ENCODE measurements around the gene ENDOV.

ENDOV gene

DNA sequence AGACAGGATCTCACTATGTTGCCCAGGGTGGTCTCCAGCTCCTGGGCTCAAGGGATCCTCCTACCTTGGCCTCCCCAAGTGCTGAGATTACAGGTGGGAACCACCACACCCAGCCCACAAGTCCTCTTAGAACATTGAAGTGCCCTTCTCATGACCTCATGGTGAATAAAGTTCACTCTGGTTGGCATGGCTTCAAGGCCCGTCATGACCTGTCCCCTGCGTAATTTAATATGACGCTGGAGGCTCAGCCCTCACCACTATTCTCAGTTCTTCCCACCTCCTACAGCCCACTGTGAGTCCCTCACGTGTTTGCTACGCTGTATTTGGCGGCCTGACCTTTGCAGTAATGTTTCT, 1.9 kb downstream of the ENDOV start:
- DNase-seq: no peak

DNA sequence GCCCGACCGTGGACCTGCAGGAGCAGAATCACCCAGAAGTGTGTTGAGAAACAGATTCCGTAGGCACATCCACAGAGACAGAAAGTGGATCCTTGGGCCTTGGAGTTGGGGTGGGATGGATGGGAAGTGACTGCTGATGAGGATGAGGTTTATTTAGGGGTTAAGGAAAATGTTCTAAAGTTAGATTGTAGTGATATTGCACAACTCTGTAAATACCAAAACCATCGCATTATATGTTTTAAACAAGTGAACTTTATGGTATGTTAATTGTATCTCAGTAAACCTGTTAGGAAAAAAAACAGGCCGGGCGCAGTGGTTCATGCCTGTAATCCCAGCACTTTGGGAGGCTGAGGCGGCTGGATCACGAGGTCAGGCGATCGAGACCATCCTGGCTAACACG, 3.6 kb downstream of the ENDOV start:
- no peak for DNase-seq

DNA sequence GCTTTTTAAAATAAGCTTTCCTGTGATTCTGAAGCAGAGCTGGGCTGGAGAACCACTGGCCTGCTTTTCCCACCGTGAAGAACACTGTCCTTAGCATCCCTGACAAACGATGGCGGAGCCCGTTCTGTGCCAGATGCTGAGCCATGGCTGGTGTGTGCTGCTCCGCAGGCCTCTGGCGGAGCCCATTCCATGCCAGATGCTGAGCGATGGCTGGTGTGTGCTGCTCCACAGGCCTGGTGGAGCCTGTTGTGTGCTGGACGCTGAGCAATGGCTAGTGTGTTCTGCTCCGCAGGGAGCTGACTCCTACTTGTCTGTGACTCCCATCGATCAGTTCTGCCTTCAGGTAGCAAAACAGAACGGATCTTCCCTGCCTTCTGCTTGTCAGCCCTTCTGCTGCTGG, 4.3 kb downstream of the ENDOV start:
- no peak for DNase-seq

DNA sequence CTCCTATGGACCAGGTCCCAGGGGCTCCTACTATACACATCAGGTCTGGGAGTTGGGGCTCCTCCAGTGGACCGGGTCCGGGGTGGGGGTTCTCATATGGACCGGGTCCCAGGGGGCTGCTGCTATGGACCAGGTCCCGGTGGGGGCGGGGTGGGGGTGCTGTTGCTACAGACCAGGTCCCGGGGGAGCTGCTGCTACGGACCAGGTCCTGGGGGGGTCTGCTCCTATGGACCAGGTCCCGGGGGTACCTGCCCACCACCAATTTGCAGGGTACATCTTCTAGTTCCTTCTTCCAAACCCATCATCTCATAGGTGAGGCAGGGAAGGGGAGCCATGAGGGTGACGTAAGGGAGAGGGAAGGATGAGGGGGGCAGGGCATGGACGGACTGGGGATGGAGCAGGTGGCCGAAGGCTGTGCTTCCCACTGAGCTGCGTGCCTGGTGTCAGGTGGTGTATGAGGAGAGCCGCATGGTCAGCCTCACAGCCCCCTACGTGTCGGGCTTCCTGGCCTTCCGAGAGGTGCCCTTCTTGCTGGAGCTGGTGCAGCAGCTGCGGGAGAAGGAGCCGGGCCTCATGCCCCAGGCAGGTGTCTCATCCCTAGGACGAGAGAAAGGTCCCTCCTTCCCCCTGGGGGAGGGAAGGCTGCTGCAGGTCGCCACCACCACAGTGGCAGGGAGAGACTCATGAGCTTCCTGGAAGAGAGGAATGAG, 6.6 kb downstream of the ENDOV start:
- DNase-seq: no peak

DNA sequence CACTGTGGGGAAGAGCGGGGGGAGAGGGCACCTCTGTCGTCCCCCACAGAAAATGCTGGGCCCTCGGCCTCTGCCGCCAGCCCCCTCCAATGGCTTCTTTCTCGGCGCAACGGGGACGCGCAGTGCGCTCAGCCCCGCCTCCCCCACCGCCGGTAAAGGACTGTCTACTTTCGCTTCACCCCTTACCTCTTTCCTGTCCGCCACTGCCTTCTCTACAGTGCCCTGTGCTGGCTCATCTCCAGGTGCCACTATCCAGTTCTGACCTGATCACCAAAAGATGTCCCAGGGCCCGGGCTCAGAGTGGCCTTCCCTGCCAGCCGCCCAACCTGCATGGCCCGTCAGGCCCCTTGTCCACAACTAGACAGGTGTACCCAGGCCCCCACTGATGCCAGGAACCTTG, 7.3 kb downstream of the ENDOV start:
- no peak for DNase-seq

DNA sequence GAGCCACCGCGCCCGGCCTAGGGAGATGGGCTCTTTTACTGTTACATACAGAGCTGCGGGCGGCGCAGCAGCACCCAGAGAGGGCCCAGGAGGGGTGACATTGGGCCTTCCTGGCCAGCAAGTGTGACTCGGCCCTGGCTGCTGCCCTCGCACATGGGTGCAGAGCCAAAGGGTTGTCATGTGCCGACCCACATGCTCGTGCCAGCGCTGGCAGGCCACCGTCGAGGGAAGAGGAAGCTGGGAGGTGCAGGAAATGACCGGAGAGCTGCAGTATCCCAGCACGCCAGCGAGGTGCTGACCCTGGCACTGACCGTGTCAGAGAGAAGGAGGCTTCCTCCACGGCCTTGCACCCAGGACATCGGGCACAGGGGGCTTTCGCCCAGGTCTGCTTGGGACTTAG, 8.0 kb downstream of the ENDOV start:
- DNase-seq: no peak

DNA sequence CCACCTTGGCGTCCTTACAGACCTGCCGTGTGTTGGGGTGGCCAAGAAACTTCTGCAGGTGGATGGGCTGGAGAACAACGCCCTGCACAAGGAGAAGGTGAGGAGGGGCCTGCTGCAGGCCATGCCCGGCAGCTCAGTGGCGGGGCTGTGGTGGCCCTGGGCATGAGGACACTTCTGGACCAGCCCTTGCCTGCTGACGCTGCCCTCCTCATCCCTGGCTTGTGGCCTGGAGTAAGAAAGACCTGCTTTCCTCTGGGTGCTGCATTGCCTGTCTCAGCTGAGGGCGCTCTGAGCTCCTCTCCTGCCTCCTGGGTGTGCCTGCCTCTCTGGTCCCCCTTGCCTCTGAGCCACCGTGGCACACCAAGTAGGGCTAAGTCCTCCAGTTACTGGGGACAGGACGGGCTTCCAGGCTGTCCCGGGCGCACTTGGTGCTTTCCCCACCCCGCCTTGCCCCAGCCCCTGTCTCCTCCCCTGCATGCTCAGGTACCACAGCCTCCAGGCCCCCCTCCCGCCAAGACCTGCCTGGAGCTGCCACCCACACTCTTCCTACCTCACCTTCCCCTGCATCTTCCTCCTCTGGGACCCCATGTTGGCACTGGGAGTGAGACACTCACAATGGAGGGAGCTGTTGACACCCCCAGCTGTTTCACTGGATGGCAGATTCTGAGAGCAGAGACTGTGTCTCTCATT, 8.7 kb downstream of the ENDOV start:
- DNase-seq: no peak

DNA sequence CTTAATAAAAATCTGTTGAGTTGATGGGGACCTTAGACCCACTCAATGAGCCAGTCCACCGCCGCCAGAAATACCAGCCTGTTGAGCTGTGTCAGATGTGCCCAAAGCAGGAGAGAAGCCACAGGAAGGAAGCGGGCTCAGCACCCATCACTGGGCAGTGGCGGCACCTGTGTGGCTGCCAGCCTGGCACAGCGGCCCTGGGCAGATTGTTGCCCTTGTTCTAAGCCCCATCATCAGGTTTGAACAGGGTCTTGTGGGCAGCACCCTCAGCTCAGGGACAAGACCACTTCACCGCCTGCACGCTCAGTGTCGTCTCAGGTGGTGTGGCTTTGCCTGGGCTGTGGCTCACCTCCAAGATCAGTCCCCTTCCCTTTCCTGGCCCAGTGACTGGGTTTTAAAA, 9.3 kb downstream of the ENDOV start:
- no peak for DNase-seq

DNA sequence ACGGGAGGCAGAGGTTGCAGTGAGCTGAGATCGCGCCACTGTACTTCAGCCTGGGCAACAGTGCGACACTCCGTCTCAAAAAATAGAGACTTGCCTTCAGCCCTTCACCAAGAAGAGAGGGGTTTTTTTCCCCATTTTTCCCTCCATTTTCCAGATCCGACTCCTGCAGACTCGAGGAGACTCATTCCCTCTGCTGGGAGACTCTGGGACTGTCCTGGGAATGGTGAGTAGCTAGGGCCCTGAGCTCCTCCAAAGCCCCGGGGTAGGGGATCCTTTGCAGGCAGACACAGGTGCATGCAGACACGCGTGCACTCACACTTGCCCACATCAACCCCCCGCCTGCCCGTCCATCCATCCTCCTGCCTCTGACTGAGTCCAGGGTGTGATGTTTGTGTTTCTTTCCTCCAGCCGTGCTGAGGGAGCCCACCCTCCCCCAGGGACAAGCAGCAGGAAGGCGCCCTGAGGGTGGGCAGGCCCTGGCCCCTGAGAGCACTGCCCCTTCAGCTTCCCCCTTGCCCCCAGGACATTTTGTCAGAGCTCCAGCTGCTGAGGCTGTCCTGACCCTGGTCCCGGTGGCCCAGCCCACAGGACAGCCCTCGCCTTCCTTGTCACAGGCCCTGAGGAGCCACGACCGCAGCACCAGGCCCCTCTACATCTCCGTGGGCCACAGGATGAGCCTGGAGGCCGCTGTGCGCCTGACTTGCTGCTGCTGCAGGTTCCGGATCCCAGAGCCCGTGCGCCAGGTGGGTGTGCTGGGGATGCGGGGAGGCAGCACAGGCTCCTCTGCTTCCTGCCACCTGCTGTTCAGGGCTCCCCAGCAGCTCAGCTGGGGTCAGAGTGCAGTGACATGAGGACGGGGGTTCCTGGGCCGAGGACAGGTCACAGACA, 10.2 kb downstream of the ENDOV start:
- no peak for DNase-seq

DNA sequence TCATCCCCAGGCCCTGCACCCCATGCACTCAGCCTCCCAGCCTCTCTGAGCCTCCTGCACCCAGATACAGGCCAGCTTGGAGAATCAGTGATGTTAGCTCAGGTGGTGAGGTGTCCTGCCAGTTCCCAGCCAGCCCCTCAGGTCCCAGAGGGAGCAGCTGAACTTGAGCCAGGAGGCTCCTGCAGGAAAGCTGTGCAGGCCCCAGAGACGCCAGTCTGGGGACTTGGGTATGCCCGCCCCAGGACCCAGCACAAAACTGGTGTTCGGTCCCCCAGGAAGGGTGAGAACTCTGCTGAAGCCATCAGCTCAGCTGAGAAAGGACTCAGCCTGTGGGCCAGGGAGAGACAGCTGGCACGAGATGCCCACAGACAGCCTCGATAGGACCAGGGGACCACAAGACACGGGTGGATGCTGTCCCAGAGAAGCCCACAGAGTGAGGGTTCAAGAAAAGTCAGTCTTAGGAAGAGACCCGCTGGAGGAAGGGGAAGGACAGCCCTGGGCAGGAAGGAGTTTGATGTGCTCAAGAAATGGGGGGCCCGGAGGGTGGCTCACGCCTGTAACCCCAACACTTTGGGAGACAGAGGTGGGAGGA, 11.0 kb downstream of the ENDOV start:
- no peak for DNase-seq

DNA sequence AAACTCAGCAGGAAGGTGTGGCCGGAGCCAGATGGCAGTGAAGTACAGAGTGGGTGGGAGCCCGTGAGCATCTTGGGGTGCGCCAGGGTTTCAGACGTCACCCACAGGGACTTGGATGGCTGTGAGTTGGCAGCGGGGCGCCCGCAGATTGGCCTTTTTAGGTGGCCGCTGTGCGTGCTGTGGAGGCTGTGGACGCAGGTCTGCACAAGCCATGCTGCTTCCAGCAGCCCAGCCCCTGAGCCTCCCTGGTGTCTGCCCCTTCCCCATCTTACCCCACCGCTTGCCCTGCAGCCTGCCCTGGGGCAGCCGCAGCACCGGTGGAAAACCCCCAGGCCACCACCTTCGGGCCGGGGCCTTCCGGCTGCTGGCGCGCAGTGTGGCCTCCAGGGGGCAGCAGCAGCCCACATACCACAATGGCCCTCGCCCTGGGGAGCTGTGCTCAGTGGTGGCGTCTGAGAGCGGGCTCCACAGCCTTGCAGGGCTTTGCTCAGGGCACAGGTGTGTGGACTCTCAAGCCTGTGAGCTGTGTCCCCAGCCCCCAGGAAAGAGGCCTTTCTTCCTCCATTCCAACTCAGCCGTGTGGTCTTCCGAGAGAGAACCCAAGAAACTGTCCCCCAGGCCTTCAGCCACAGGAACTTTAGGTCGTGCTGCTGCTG, 11.8 kb downstream of the ENDOV start:
- DNase-seq: no peak

DNA sequence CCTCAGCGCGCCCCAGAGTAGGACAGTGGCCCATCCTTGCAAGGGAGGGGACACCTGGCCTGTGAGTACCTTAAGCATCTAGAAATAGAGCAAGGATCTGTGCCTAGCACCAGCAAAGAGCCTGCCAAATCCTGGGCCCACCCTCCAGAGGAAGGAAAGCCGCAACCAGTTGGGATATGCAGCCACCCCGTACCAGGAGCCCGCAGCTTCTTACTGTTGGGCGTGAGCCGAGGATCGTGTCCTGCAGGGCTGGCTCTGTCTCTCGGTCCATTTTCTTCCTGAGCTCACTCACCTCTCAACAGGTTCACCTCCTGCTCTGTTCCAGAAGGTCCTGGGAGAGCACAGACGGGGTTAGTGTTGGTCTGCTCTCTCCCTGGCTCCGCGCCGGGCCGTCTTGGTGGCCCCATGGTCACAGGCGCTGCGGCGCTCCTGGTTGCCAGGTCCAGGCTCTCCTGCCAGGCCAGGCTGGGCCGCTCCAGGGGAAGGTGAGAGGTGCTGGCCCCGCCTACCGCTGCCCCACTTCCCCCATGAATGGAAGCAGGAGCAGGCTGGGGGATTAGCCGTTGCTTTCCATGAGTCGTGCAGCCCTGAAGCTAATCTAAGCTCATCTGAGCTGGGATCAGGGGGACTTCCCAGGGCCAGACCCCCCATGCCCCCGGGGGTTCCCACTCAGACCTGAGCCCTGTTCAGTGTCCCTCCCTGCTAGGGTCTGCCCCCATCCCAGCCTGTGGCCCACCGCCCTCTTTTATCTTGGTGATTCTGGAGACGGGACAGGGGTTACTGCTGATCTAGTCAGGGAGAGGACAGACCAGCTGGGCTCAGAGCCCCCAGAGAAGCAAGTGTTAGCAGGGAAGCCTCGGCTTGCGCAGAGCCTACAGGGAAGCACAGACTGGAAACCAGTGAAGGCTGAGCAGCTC, 12.7 kb downstream of the ENDOV start:
- DNase-seq: no peak

DNA sequence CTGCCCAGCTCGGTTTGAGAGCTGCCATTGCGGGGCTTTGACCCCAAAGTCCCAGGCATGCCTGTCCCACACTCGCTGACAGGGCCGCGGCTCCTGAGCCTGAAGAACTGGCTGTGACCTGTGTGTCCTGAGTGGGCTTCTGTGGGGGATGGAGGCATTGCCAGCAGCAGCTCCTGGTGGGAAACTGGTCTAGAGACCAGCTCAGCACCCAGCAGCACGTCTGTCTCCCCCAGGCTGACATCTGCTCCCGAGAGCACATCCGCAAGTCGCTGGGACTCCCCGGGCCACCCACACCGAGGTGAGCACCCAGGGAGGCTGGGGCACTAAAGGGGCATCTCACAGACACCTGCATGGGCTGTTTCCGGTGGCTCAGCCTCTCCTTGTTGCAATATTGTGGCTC, 13.4 kb downstream of the ENDOV start:
- DNase-seq: no peak

DNA sequence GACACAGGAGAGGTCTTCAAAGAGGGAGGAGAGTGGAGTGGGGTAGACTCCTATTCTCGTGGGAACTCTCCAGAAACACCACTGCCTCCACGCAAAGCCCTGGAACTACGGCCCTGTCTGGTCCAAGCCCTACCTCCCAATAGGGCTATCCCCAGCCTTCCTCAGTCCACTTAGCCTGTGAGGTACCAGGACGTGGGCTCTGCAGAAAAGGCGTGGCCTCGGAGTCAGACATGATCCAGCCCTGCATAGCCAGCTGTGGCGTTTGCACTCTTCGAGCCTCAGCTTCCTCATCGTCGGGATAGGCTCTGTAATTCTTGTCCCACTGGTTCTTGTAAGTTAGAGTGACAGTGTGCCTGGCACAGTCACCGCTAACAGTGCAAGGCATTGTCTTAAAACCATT, 13.8 kb downstream of the ENDOV start:
- no peak for DNase-seq

DNA sequence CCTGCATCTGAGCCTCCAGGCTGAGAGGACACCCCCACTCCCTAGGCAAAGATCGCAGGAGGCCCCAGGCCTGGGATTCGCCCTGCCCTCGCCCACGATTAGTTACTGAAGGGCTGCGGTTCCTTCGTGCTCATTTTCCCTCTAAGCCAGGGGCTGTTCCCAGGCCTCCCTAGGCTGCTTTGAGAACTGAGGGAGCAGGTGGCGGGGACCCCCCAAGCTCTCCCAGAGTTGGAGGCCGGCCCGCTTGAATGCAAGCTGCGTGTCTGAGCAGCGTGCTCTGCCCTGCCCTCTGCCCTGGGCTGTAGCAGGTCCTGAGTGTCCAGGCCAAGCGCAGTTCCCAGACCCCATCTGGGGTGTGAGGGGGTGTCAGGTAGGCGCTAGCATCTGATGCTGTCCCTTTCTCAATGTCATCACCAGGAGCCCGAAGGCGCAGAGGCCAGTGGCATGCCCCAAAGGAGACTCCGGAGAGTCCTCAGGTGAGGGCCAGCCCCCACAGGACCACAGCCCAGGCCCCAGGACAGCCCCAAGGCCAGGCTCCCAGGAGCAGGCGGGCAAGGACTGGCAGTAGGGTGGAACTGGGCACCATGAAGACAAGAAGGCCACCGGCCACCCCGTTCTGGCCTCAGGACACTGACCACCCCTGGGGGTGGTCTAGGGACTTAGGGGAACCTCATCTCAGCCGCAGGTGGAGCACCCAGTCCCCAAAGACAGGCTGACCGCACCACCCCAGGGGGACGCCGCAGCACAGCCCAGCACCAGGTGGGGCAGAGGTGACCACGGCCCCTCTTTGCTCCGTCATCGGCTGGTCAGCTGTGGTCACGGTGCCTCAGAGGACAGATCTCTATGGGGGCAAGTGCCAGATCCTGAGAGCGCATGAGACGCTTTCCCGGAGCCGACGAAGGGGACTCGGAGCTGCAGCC, 14.6 kb downstream of the ENDOV start:
- DNase-seq: no peak

DNA sequence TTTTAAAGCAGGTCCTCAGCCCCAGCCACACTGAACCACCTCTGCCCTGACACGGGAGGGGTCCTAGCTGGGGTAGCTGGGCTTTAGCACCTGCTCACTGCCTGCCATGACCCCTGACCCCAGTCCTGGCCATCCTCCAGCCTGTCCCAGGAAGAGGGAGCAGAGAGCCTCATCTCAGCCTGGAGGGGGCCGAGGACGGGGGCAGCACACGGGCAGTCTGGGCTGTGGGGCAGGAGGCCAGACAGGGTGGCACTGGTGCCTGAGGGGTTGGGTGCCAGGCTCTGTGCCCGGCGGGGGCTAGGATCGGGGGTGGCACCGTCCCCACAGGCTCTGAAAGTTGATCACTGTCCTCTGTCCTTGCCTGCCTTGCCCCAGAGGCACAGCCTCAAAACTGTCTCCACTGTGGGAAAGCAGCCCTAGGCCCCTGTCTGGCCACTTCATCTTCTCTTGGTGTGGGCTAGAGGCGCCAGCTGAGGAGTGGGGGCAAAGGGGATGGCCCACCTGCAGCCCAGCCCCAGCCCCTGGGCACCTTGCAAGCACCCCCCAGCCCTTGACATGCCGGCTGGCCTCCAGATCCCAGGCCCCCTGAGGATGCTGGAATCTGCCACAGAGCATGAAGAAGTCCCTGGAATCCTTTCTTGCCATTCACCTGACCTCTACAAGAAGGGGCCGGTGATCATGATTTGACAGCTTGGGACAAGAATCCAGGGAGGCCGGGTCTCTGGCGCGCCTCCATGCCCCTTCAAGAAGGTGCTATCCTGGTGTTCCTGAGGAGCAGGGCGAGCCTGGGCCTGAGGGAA, 15.7 kb downstream of the ENDOV start:
- DNase-seq: no peak

DNA sequence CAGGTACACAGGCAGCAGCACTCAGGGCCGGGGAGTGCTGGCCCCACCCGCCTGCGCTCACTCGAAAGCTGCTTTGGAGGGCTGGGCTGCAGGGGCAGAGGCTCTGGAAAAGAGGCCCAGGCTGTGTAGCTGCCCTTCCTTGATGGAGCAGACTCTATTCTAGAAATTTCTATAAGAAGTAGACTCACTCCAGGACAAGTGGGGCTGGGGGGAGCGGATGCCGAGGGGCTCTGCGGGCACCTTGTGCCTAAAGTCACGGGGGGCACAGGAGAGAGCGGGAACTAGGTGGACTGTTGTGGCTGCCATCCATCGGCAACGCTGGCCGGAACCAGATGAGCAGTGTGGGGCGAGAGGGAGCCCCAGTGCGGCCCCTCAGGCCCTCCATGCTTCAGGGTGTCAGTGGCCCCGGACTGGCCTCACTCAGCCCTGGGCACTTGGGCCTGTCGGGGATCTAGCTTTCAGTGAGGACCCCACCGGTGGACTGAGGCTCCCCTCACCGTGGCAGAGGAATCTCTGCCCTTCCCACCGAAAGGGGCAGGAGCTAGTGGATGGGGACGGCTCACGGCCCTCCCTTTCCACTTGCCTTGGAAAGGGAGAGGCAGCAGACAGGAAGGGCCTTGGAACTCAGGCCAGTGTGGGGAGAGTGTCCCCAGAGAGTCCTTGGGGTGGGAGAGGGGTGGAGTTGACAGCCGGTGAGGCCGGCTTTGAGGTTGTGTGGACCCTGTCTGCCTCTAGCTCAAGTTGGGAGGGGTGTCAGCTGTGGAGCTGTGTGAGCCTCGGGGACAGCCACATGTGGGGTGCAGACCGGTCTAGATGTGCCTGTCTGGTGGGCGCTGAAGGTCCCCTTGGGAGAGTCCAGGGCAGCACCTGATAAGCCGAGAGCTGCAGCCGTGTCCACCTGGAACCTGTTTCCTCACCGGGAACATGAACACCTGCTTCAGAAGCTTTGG, 16.6 kb downstream of the ENDOV start:
- no peak for DNase-seq

DNA sequence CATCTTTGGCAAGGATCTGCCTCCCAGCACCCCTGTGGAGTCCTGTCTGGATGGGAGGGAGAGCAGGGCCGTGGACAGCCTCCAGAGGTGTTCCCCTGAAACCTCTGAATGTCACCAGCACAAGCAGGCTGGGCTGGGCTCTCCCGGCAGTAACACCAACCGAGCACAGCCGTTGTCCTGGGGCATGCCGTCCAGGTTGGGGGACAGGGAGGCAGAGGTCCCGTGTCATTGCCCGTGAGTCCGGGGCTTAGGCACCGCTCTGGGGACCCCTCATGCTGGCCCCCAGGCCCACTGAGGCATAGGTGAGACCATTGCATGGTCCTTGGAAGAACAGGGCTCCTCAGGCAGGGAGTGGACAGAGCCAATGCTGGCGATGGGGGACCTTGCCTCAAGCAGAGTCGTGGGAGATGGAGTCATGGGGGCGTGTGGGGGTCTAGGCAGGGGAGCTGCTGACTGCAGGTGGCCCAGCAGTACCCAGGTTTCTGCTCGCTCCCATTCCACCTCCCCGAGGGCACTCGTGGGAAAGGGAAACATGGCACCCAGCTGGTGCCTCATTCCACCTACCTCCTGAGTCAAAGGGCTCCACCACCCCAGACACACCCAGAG, 17.5 kb downstream of the ENDOV start:
- DNase-seq: no peak
